ENCODE results near the gene FOXN4. TPM values are rescaled to one million over a fixed set of nuclear protein-coding genes. Genes with fewer than 3 reads are reported as not detected.

FOXN4 gene
- total and polyA plus RNA-seq, 9 of the 15 experiments (the other 6 are each of a cell fraction or from before 2014, with no cell fraction given), result not detected

GRCh38 chr12:109240365-109240764 lies 68.7 kb downstream of the FOXN4 start (continued):
- TF ChIP-seq HMG20A (CRISPR knock-in tag; conservative IDR thresholded peaks at IDR 0.05) (no peak), POLR2H (tag; IDR thresholded peaks at IDR 0.05; ENCODE audit: low read depth) (no peak)

- no peaks in the 10 kb centered on the region for H3K9me1 ChIP-seq (ENCODE audit: control insufficient read depth, insufficient read depth, low read length)
- intact Hi-C loops (cut with micrococcal nuclease), result no loop called here
- H3K27me3 ChIP-seq (ENCODE audit: control insufficient read depth in 2 of 2, insufficient read depth in 2 of 2, low read length in 2 of 2), result peaks cover 13 to 51% of the 10 kb centered on the region in 2 experiments; a peak in 4 of 5 replicates
- 15% methylated on average over 10 of the region's 11 CpGs for WGBS (ENCODE audit: insufficient coverage, low coverage, missing lambda C conversion rate)
- no peak overlapping the region for H3K27ac ChIP-seq (ENCODE audit: extremely low read depth, low read depth, low read length)
- ATAC-seq, result no peak
- FAIRE-seq, result no peak
- no peak for DNase-seq (ENCODE audit: extremely low read depth in 1 of 4, low spot score in 3 of 4)
- no peaks in the 10 kb centered on the region for H3K36me3 ChIP-seq (ENCODE audit: control insufficient read depth, insufficient read depth, low read length)
- H3K9me3 ChIP-seq (replicated peaks; ENCODE audit: control insufficient read depth, insufficient read depth, low read depth, low read length), result no peaks in the 10 kb centered on the region
- no peak overlapping the region for H3K9ac ChIP-seq (ENCODE audit: insufficient read depth in 1 of 2, low read depth in 2 of 2, low read length in 2 of 2)
- H2AFZ ChIP-seq (ENCODE audit: low read depth, low read length), result no peak overlapping the region
- H3K4me3 ChIP-seq, result no peak overlapping the region
- H3K4me2 ChIP-seq (ENCODE audit: insufficient read depth, low read length), result no peak overlapping the region
- ChIA-PET CTCF (ENCODE audit: low intra/inter-chr PET ratio) (no interaction called here), POLR2A (no interaction called here)
- in situ Hi-C loops (cut with MboI), result no loop called here
- BruUV-seq (replicated peaks), result no TSS peak
- H3K79me2 ChIP-seq (ENCODE audit: control insufficient read depth, insufficient read depth, low read length), result no peaks in the 10 kb centered on the region
- H4K20me1 ChIP-seq (replicated peaks; ENCODE audit: control insufficient read depth, insufficient read depth, low read length), result no peaks in the 10 kb centered on the region
- TF ChIP-seq ZNF79 (CRISPR knock-in tag; IDR thresholded peaks at IDR 0.05; ENCODE audit: low read depth) (no peak), HSF4 (CRISPR knock-in tag; IDR thresholded peaks at IDR 0.05; ENCODE audit: borderline replicate concordance) (no peak), CBX3 (IDR thresholded peaks at IDR 0.05; ENCODE audit: borderline replicate concordance in 1 of 2, low read length in 2 of 2) (no peak), ARID3B (CRISPR knock-in tag; IDR thresholded peaks at IDR 0.05; ENCODE audit: borderline replicate concordance) (no peak), ZNF449 (CRISPR knock-in tag; IDR thresholded peaks at IDR 0.05) (no peak), PHF20 (IDR thresholded peaks at IDR 0.05; ENCODE audit: partially characterized antibody) (no peak), PCBP2 (IDR thresholded peaks at IDR 0.05; ENCODE audit: low read depth, low read length, poor library complexity, severe bottlenecking) (no peak), FOXM1 (IDR thresholded peaks at IDR 0.05; ENCODE audit: low read depth) (no peak), FOXM1 (CRISPR knock-in tag; IDR thresholded peaks at IDR 0.05; ENCODE audit: low read depth) (no peak), YBX1 (IDR thresholded peaks at IDR 0.05) (no peak)
- H3K4me1 ChIP-seq (replicated peaks in 1 of 2; ENCODE audit: control insufficient read depth in 2 of 2, insufficient read depth in 2 of 2, low read length in 2 of 2), result no peaks in the 10 kb centered on the region; a peak in 1 of 5 replicates
Measured at GRCh38 chr12:109239691-109240090, 69.4 kb downstream of the FOXN4 start.
